ENCODE data around the gene FAM241B. TPM values are rescaled to one million over a fixed set of nuclear protein-coding genes. Genes with fewer than 3 reads are reported as not detected.

Gene FAM241B
- polyA plus RNA-seq, 1 of the 3 experiments (the other 2 are of a cell fraction) = 16.0 TPM

DNA sequence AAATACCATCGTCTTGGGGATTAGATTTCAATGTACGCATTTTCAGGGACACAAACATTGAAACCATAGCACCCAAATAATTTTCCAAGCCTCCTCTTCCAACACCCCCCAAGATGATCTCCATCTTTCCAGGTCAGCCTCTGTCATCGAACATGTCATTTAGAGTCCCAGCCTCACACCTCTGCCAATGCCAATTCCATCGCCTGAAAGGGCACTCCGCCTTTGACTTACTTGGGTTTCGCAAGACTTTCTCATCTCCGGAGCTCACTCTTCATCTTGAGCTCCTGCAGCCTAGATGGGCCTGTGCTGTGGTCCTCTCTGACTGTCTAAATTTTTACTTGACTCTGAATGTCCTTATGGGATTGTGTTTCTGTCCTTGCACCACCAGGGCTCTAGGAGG, 10.4 kb upstream of the FAM241B start:
- Histone ChIP-seq H3K9ac (no peak overlapping the region), H3K36me3 (replicated peaks in 1 of 2; ENCODE audit: control insufficient read depth in 1 of 2, insufficient read depth in 2 of 2, low read length in 1 of 2) (no peaks in the 10 kb centered on the region), H3K79me2 (ENCODE audit: insufficient read depth) (no peaks in the 10 kb centered on the region), H3K27ac (ENCODE audit: low read depth in 2 of 2, low read length in 1 of 2) (no peak overlapping the region), H3K9me3 (no peaks in the 10 kb centered on the region), H3K4me1 (ENCODE audit: control insufficient read depth in 1 of 2, insufficient read depth in 2 of 2, low read depth in 1 of 2, low read length in 1 of 2) (no peaks in the 10 kb centered on the region), H4K20me1 (ENCODE audit: insufficient read depth) (no peaks in the 10 kb centered on the region), H2AFZ (ENCODE audit: low read depth) (no peak overlapping the region), H3K4me3 (ENCODE audit: low read depth in 2 of 2, low read length in 1 of 2) (no peak overlapping the region), H3K27me3 (ENCODE audit: insufficient read depth) (peaks cover 23% of the 10 kb centered on the region; the same call in 1 of the 2 replicates), H3F3A (replicated peaks; ENCODE audit: insufficient read depth) (no peaks in the 10 kb centered on the region), H3K4me2 (no peak overlapping the region), H3K9me2 (no peaks in the 10 kb centered on the region)
- TF ChIP-seq EZH2phosphoT487 (IDR thresholded peaks at IDR 0.05; ENCODE audit: borderline replicate concordance, low read depth) = no peak
- no peak for TF ChIP-seq NRF1 (IDR thresholded peaks at IDR 0.05; ENCODE audit: low read depth, low read length)
- TF ChIP-seq FOXJ3 (CRISPR knock-in tag; IDR thresholded peaks at IDR 0.05) = no peak
- no peak for TF ChIP-seq SMC3 (IDR thresholded peaks at IDR 0.05; ENCODE audit: low read depth, low read length)
- no peak for TF ChIP-seq EP300 (IDR thresholded peaks at IDR 0.05; ENCODE audit: borderline replicate concordance in 1 of 2, low read depth in 1 of 2, low read length in 1 of 2)
- TF ChIP-seq GABPA (IDR thresholded peaks at IDR 0.05; ENCODE audit: low read depth) = no peak
- no peak for TF ChIP-seq SIN3A (IDR thresholded peaks at IDR 0.05; ENCODE audit: borderline replicate concordance, low read depth, low read length)
- TF ChIP-seq POLR2AphosphoS5 (IDR thresholded peaks at IDR 0.05; ENCODE audit: low read depth, low read length) = no peak
- no peak for TF ChIP-seq MXI1 (IDR thresholded peaks at IDR 0.05; ENCODE audit: low read depth, low read length)
- no peak for TF ChIP-seq RAD21 (IDR thresholded peaks at IDR 0.05; ENCODE audit: low read length)
- no peak for TF ChIP-seq NFIC (IDR thresholded peaks at IDR 0.05; ENCODE audit: borderline replicate concordance)
- TF ChIP-seq FOSL2 (IDR thresholded peaks at IDR 0.05; ENCODE audit: borderline replicate concordance, low read depth) = no peak
- TF ChIP-seq FOXM1 (IDR thresholded peaks at IDR 0.05; ENCODE audit: low read depth) = no peak
- TF ChIP-seq, protein P1, sequence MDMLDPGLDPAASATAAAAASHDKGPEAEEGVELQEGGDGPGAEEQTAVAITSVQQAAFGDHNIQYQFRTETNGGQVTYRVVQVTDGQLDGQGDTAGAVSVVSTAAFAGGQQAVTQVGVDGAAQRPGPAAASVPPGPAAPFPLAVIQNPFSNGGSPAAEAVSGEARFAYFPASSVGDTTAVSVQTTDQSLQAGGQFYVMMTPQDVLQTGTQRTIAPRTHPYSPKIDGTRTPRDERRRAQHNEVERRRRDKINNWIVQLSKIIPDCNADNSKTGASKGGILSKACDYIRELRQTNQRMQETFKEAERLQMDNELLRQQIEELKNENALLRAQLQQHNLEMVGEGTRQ (IDR thresholded peaks at IDR 0.05; ENCODE audit: borderline replicate concordance, low read depth, low read length) = no peak
- no peak for TF ChIP-seq GATA2 (CRISPR knock-in tag; IDR thresholded peaks at IDR 0.05)
- ChIA-PET CTCF (interaction anchor here (0.9 to 1.8 kb wide), 4 partner anchors 10 to 124 kb away, joined by 3 to 11 read pairs (median 6); no protein-coding TSS in a partner anchor), POLR2A (no interaction called here)
- no peak for DNase-seq
- WGBS (ENCODE audit: low lambda C conversion rate) = 67% methylated on average over 7 of the region's 7 CpGs

DNA sequence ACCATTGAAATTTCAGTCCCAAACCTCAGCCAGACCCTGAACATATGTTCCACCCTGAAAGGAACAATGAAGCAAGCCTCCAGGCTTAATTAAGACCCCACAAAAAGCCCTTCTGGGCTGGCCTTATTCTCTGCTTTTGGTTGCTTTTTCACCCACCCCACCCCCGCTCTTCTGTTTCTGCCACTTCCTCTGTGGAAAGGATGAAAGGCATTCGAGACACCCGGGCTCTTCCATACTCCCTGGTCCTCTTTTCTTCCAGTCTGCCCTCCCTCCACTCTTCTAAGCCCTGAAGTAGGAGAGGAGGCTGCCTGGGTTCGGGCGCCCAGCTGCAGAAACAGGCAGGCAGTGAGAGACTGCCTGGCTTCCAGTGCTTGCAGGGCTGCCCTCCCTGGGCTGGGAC, 9.4 kb upstream of the FAM241B start:
- DNase-seq = no peak
- no peaks in the 10 kb centered on the region for H3K9me3 ChIP-seq
- H3K4me3 ChIP-seq (ENCODE audit: low read depth in 2 of 2, low read length in 1 of 2) = no peak overlapping the region
- H3K9ac ChIP-seq = no peak overlapping the region
- no peaks in the 10 kb centered on the region for H3F3A ChIP-seq (replicated peaks; ENCODE audit: insufficient read depth)
- H3K9me2 ChIP-seq = no peaks in the 10 kb centered on the region
- H3K4me2 ChIP-seq = no peak overlapping the region
- POLR2A ChIA-PET = no interaction called here
- no peaks in the 10 kb centered on the region for H3K4me1 ChIP-seq (ENCODE audit: control insufficient read depth in 1 of 2, insufficient read depth in 2 of 2, low read depth in 1 of 2, low read length in 1 of 2)
- no peak for TF ChIP-seq NFIC (IDR thresholded peaks at IDR 0.05; ENCODE audit: borderline replicate concordance)
- no peak for TF ChIP-seq GABPA (IDR thresholded peaks at IDR 0.05; ENCODE audit: low read depth)
- TF ChIP-seq EZH2phosphoT487 (IDR thresholded peaks at IDR 0.05; ENCODE audit: borderline replicate concordance, low read depth) = no peak
- no peak overlapping the region for H2AFZ ChIP-seq (ENCODE audit: low read depth)
- no peaks in the 10 kb centered on the region for H3K79me2 ChIP-seq (ENCODE audit: insufficient read depth)
- peaks cover 23% of the 10 kb centered on the region; the same call in 1 of the 2 replicates for H3K27me3 ChIP-seq (ENCODE audit: insufficient read depth)
- no peak overlapping the region for H3K27ac ChIP-seq (ENCODE audit: low read depth in 2 of 2, low read length in 1 of 2)
- H4K20me1 ChIP-seq (ENCODE audit: insufficient read depth) = no peaks in the 10 kb centered on the region
- 11% methylated on average over 3 of the region's 5 CpGs for WGBS (ENCODE audit: low lambda C conversion rate)
- no peaks in the 10 kb centered on the region for H3K36me3 ChIP-seq (replicated peaks in 1 of 2; ENCODE audit: control insufficient read depth in 1 of 2, insufficient read depth in 2 of 2, low read length in 1 of 2)
- CTCF ChIA-PET = interaction anchor here (1.8 kb wide), 2 partner anchors 18 to 105 kb away, joined by 5 to 7 read pairs; no protein-coding TSS in a partner anchor

Data from SK-N-SH (cell line).